ENCODE results near the gene AGXT. TPM values are rescaled to one million over a fixed set of nuclear protein-coding genes. Genes with fewer than 3 reads are reported as not detected.
A peak's percentile ranks its signal among the peaks of the same experiment; 100 is the strongest.

AGXT gene
- total RNA-seq, 3 donors from 2014 or later: under 0.01 TPM; not detected in 2

- Histone ChIP-seq H3K9me3 (peaks cover 0 to 8% of the 10 kb centered on the region in 2 donors), H3K4me3 (no peak overlapping the region), H3K4me1 (no peaks in the 10 kb centered on the region), H3K27ac (no peak overlapping the region), H3K27me3 (no peaks in the 10 kb centered on the region), H3K36me3 (no peaks in the 10 kb centered on the region)
- no peak for TF ChIP-seq CTCF (IDR thresholded peaks at IDR 0.05)
- TF ChIP-seq POLR2AphosphoS5 (IDR thresholded peaks at IDR 0.05): no peak
- TF ChIP-seq POLR2A (IDR thresholded peaks at IDR 0.05): no peak
- intact Hi-C loops (cut with DNase I; ENCODE audit: low total_unique reads): no loop called here
- DNase-seq (ENCODE audit: low spot score in 2 of 2): peak in 1 of 2 donors; percentile 48
Measured at GRCh38 chr2:240926516-240927389, 58.1 kb downstream of the AGXT start.

DNA sequence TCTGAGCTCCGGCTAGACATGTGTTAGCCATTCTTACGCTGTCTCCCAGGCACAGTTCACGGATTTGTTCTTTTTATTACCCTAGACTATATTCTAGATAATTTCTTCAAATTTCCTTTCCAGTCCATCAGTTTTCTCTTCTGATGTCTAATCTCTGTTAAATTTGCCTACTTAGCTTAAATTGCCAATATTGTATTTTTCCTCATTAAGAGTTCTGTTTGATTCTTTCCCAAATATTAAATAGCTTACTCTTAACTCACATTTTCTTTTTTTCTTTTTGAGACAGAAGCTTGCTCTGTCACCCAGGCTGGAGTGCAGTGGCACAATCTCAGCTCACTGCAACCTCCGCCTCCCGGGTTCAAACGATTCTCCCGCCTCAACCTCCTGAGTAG lies 58.8 kb downstream of the AGXT start:
- no peak overlapping the region for H3K4me3 ChIP-seq
- peaks cover 0 to 8% of the 10 kb centered on the region in 2 donors for H3K9me3 ChIP-seq
- H3K4me1 ChIP-seq: no peaks in the 10 kb centered on the region
- no peak for TF ChIP-seq CTCF (IDR thresholded peaks at IDR 0.05)
- no peak for TF ChIP-seq POLR2AphosphoS5 (IDR thresholded peaks at IDR 0.05)
- no peak for TF ChIP-seq POLR2A (IDR thresholded peaks at IDR 0.05)
- H3K36me3 ChIP-seq: no peaks in the 10 kb centered on the region
- DNase-seq (ENCODE audit: low spot score in 2 of 2): no peak
- no peak overlapping the region for H3K27ac ChIP-seq
- intact Hi-C loops (cut with DNase I; ENCODE audit: low total_unique reads): no loop called here
- no peaks in the 10 kb centered on the region for H3K27me3 ChIP-seq

DNA sequence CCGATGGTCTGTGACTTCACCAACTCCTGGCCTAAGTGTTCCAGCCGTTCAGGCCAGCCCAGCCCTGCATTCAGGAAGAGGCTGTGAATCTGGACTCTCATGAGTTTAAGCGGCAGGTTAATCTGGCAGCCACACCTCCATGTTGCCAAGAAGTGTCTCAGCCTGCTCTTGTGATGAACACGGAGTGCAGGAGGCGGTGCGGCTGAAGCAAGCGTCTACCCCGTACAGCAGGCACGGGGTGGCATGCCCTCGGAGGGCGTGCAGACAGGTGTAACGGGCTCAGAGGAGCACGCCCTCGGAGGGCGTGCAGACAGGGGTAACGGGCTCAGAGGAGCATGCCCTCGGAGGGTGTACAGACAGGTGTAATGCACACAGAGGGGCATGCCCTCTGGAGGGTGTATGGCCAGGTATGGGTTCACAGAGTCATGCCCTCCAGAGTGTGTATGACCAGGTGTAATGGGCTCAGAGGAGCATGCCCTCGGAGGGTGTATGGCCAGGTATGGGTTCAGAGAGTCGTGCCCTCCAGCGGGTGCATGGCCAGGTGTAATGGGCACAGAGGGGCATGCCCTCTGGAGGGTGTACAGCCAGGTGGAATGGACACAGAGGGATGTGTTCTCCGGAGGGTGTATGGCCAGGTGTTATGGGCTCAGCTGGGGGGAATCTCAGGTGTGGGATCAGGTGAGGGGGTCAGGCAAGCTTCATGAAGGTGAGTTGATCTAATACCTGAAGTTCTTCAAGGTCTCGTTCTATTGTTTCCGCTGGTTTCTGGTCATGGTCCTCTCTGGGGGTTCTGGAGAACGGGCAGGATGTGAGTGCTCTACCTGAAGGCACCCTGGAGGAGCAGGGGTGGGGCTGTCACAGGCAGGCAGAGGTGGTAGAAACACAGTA lies 60.1 kb downstream of the AGXT start:
- Histone ChIP-seq H3K4me3 (no peak overlapping the region), H3K27me3 (no peaks in the 10 kb centered on the region), H3K9me3 (peaks cover 0 to 8% of the 10 kb centered on the region in 2 donors), H3K27ac (no peak overlapping the region), H3K4me1 (no peaks in the 10 kb centered on the region), H3K36me3 (no peaks in the 10 kb centered on the region)
- intact Hi-C loops (cut with DNase I; ENCODE audit: low total_unique reads): no loop called here
- peak; percentile 5 to 25 for DNase-seq (ENCODE audit: low spot score in 2 of 2)
- TF ChIP-seq POLR2A (IDR thresholded peaks at IDR 0.05) (no peak), CTCF (IDR thresholded peaks at IDR 0.05) (no peak), POLR2AphosphoS5 (IDR thresholded peaks at IDR 0.05) (no peak)

DNA sequence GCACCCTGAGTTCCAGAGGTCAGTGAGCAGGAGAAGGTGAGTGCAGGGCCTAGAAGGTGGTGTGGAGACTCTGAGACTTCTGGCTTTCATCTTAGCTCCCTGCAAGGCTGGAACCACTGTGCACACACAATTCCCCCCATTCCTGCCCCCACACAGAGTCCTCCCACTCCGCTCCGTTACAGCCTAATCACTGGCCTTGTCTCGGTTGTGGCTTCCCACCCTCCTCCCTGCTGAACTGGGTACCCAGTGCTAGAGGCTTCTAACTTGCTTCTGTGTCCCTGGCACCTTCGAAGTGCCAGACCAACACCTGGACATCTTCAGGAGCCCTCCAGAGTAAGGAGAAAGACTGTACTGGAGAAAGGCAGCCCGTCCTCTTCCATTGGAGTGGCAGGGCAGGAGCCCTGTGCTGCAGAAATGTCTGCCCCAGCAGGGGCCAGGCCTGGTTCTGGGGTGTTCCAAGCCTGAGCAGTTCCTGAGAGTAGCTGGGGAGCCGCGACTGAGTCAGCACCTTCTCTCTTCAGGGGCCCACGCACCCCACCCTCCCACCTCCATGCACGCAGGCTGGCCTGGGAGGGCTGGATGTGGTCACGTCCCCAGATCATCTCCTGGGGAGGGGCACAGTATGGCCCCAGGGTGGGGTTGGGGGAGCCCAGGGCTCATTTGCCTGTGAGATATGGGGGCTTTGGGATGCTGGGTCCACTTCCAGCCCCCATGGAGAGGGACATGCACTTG lies 60.9 kb downstream of the AGXT start:
- no peak overlapping the region for H3K4me3 ChIP-seq
- no peaks in the 10 kb centered on the region for H3K36me3 ChIP-seq
- peak; percentile 3 to 25 for DNase-seq (ENCODE audit: low spot score in 2 of 2)
- intact Hi-C loops (cut with DNase I; ENCODE audit: low total_unique reads): no loop called here
- no peaks in the 10 kb centered on the region for H3K4me1 ChIP-seq
- TF ChIP-seq POLR2AphosphoS5 (IDR thresholded peaks at IDR 0.05) (no peak), CTCF (IDR thresholded peaks at IDR 0.05) (no peak), POLR2A (IDR thresholded peaks at IDR 0.05) (no peak)
- H3K9me3 ChIP-seq: peaks cover 0 to 8% of the 10 kb centered on the region in 2 donors
- no peaks in the 10 kb centered on the region for H3K27me3 ChIP-seq
- H3K27ac ChIP-seq: no peak overlapping the region

Other genes with a start within 250 kb of the AGXT start
- gene GPR35, start 243.3 kb upstream of the AGXT start, total RNA-seq: 1 to 10 TPM; 1.6 to 4.7 (median 2.6) TPM
- gene AQP12B, start 185.9 kb upstream of the AGXT start, total RNA-seq: not detected
- gene AQP12A, start 177.0 kb upstream of the AGXT start, total RNA-seq: not detected
- under 1 TPM in 2 of 3 donors, not detected in 1; under 0.01 to 0.29 TPM for gene KIF1A, start 48.6 kb upstream of the AGXT start, total RNA-seq
- gene MAB21L4, start 27.3 kb downstream of the AGXT start, total RNA-seq: 1 to 10 TPM in 1 of 3 donors, under 1 TPM in 1, not detected in 1; 0.15 to 2.3 TPM
- under 1 TPM in 1 of 3 donors, not detected in 2; 0.33 TPM for gene CROCC2, start 37.5 kb downstream of the AGXT start, total RNA-seq
- gene SNED1, start 129.8 kb downstream of the AGXT start, total RNA-seq: 10 to 100 TPM; 27.1 to 46.9 (median 35.2) TPM
- 10 to 100 TPM; 35.7 to 54.6 (median 50.2) TPM for gene MTERF4, start 233.5 kb downstream of the AGXT start, total RNA-seq